Measurements from ENCODE around the gene CCND1. TPM values are rescaled to one million over a fixed set of nuclear protein-coding genes. Genes with fewer than 3 reads are reported as not detected.

Gene CCND1
- total and polyA plus RNA-seq, 2 of the 8 experiments (the other 6 are each of a cell fraction or from before 2014, with no cell fraction given) = 64.5 to 170 TPM

DNA sequence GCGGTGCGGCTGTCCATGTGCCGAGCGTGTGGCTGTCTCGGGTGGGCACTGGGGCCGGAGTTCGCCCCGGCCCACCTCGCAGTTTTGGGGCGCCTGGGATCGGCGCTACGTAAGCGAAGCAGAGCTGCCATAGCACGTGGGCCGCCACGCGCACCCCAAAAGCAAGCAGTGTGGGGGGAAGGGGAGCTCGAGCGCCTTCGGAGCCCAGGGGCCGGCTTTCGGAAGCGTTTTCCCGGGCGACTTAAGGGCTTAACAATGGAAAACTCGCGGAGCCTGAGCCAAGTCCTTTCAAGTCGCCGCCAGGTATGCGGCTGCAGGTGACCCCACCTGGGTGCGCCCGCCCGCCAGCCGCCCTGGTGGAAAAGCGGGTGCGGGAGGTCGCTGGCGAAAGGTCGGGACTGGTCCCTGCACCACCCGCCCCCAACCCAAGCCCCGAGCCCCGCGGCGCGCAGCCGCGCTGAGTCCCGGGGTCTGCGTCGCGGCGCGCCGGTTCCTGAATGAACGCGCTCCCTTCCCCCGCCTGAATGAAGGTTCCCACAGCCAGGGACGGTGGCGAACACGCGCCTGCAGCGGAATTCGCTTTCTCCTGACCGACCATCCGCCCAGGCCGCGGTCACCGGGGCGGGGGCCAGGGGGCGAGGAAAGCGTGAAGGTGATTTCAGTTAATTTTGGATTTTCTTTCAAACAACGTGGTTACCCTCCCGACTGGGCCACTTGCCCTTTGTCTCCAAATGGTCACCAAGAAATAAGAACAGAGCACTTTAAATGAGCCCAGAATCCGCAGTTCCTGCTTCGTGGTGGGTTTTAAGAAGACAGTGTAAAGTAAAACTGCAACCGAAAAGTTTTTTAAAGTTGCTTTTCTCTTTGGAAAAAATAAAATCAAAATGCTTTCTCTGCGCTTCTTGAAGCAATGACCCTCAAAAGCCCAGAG, 2.8 kb upstream of the CCND1 start (continued):
- TF ChIP-seq POLR2AphosphoS5 (IDR thresholded peaks at IDR 0.05; ENCODE audit: low read depth, low read length) (peak; percentile 51), SIX5 (IDR thresholded peaks at IDR 0.05; ENCODE audit: low read depth, low read length) (no peak), TBP (IDR thresholded peaks at IDR 0.05; ENCODE audit: low read depth, low read length) (no peak; the same call in 1 of the 2 replicates), SP1 (IDR thresholded peaks at IDR 0.05; ENCODE audit: low read depth, low read length) (no peak), CTBP2 (IDR thresholded peaks at IDR 0.05; ENCODE audit: borderline replicate concordance, insufficient read depth, insufficient read length, low read length) (peak; percentile 90), ZNF274 (IDR thresholded peaks at IDR 0.05; ENCODE audit: borderline replicate concordance, extremely low read depth, low read length) (no peak)

Data from H1 (cell line).